Jurkat, Clone E6-1 (cell line): ENCODE results near the gene MYADML2.

Experiments used
- DNase-seq: peaks from one replicate; pipeline ENCODE4 v3.0.0-alpha.2; 2011; ENCODE audit warnings: low read depth, low spot score
- H3K4me3 ChIP-seq: 2 replicates; pipeline ENCODE4 v1.5.1; 2011; ENCODE audit warnings: mild to moderate bottlenecking, low read length, control low read depth, moderate library complexity

Gene MYADML2

DNA sequence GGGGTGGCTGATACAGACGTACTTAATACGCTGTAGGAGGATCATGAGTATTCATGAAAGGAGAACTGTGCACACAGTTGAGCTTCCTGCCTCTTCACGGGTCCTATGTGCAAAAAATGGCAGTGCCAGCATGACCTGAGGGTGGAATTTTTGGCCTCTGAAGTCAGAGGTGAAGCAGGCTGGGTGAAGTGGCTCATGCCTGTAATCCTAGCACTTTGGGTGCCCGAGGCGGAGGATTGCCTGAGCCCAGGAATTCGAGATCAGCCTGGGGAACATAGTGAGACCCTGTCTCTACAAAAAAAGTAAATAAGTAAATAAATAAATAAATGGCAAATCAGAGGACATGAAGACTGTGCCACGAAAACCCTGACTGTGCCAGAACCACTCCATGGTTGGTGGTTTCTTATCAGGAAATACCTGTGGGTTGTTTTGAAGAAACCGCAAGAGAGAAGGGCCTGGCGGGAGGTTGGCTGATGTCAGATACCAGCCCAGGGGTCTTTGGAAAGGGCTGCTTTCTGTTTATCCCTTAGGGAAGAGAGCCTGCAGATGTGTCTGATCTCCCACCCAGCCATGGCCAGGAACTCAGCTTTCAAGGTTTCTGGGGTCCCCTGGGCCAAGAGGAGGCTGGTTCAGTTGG lies 33.8 kb upstream of the MYADML2 start:
- H3K4me3 ChIP-seq, result no peak overlapping the region
- DNase-seq, result peak; percentile 66

DNA sequence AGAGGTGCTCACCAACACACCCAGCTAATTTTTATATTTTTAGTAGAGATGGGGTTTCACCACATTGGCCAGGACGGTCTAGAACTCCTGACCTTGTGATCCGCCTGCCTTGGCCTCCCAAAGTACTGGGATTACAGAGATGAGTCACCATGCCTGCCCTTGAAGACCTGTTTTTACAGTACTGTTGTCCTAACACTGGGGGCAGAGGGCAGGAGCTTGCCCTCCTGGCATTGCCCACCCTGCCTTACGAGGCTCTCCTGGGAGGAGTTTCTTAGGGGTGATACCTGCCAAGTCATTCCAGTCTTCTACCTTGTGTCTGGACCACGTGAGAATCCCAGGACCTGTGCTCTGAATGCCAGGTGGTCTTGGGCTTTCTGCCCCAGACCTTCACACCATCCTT lies 33.1 kb upstream of the MYADML2 start:
- H3K4me3 ChIP-seq, result no peak overlapping the region
- no peak for DNase-seq

DNA sequence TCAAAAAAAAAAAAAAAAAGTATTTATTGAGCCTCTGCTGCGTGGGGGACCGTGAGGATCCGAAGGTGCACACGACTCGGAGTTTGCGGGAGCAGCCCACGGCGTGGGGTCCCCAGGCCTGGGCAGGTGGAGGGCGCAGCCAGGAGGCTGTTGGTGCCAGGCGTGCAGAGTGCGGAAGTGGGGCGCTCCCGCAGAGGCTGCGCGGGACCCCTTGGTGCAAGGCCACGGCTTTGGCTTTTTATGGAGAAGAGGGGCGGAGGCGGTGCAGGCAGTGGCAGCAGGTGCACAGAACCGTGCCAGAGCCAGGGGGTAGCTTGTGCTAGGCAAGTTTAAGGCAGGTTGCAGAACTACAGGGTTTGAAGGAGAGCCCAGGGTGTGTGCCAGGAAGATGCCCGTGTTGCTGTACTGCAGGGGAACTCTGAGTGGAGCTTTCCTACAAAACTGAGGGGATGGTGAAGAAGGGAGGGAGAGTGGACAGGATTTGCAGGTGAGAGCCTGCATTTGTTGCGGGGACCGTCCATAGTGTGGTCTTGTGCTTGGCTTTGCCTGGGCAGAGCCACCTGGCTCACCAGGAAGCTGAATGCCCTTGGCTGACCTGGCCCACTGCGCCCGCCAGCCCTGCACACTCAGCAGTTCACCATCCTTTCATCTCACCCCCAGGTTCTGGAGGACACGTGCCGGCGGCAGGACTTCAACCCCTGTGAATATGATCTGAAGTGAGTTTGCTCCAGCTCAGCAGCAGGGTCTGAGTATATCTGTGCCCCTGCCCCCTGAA lies 31.7 kb upstream of the MYADML2 start:
- no peak overlapping the region for H3K4me3 ChIP-seq
- DNase-seq, result no peak

DNA sequence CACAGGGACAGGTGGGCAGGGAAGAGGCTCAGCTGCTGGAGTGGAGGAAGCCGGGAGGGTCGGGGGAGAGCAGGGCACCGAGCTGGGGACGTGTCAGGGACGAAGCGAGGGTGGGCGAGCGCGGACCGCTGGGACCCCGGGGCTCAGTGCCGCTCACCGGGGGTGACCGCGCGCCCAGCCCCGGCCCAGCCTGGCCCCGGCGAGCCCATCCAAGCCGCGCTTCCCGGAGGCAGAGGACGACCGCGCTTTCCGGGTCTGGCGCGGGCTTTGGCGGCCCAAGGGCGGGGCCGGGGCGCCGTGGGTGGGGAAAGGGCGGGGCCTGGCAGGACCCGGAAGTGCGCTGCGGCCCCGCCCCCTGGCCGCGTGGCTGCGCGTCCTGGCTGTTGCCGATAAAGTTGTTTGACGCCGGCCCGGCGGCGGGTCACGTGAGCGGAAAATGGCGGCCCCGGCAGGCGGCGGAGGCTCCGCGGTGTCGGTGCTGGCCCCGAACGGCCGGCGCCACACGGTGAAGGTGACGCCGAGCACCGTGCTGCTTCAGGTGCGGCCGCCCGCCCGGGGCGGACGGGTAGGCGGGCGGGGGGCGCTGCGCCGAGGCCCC lies 30.3 kb upstream of the MYADML2 start, which contains the start of gene ASPSCR1:
TSS of gene ASPSCR1 (plus strand) at position 419 of the 598 bp plus-strand sequence. CDS start at position 437, 18 bp downstream.
- peak within 1 kb of the TSS; percentile 73 for H3K4me3 ChIP-seq
- peak; percentile 81 for DNase-seq

DNA sequence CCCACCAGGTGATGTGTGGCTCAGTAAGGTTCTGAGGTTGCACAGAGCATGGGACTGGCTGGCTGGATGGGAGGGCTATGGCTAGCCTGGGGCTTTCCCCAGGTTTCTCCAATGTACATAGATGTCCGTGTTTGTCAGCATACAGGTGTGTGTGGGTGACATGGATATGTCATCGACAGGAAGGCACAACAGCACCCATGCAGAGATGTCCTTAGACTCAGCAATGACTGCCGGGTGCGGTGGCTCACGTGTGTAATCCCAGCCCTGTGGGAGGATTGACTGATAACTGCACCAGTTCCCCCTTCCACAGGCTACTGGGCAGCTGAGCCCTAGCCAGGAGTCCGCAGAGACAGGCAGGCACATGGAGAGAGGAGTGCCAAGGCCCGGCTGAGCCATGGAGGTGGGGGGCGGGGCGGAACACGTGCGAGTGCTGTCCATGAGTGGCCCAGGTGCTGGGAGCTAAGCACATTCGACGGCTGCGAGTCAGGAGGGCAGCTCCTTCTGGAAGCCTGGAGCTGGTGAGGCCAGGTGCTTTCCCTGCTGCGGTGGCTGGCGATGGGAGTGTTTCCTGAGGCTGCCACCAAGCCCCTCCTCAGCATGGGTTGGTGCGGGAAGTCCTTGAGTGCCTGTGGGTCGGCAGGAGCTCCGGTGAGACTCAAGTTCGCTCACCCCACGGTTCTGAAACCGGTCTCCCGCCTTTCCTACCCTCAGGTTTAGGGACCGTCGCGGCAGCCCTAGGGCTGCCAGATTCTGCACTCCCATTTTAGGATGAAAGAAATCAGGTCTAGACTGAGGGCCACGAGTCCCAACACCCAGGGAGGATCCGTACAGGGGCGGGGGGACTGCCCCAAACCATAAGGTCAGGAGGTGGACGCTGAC lies 29.5 kb upstream of the MYADML2 start:
- DNase-seq, result no peak
- peak overlapping the region; percentile 73 for H3K4me3 ChIP-seq

DNA sequence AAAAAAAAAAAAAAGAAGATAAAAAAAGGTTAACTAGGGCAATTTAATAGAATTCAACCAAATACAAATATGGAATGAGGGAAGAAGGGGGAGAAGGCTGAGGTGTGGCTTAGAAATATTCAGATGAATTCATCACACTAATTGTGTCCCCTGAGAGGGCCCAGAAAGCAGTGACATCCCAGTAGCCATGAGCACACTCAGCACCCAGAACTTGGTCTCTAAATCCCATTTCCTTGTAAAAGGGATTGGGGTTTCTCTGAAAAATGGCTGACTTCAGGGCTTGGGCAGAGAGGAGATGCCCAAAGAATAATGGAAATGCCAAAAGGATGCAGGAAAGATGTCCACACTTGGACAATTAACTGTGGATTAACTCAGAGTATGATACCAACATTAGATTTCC lies 26.4 kb upstream of the MYADML2 start:
- no peak for DNase-seq
- no peak overlapping the region for H3K4me3 ChIP-seq

DNA sequence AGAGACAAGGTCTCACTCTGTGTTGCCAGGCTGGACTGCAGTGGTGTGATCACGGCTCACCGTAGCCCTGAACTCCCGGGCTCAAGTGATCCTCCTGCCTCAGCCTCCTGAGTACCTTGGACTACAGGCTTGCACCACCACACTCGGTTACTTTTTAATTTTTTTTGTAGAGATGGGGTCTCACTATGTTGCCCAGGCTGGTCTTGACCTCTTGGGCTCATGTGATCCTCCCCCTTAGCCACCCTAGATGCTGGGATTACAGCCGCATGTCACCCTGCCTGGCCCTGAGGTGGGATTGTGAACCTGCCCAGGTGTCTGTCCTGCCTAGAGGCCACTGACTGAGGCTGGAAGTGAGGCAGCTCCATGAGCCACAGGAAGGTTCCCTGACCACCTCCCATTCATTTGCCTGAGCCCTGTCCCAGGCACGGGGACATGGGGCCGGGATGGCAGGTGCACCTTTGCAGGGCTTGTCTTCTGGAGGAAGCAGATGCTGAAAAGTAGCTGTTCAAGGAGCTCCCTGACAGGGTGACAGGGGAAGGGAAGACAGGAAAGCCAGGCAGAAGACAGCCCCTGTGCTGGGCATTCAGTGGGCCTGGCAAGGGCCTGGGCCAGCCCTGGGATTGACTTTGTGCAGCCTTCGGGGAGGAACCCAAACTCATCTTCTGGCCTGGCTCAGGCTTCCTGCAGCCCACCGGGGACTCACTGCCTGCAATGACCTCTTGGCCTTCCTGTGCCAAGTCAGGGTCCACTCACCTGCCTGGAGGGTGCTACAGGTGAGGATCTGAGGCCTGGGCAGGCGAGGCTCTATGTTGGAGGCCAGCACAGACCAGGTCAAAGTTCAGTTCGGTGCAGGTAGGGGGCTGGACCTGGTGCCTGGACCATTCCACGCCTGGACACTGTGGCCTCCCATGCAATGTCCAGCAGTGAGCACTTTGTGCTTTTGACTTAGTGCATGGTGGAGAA lies 22.1 kb upstream of the MYADML2 start:
- no peak for DNase-seq
- no peak overlapping the region for H3K4me3 ChIP-seq

DNA sequence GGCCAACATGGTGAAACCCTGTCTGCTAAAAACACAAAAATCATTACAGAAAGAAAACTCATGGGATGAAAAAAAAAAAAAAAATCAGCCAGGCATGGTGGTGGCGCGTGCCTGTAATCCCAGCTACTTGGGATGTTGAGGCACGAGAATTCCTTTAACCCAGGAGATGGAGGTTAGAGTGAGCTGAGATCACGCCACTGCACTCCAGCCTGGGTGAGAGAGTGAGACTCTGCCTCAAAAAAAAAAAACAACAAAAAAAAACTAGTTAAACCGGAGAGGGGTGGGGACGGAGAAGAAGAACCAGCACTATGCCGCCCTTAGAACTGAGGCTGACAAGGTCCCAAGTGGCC lies 21.3 kb upstream of the MYADML2 start:
- no peak overlapping the region for H3K4me3 ChIP-seq
- DNase-seq, result no peak

DNA sequence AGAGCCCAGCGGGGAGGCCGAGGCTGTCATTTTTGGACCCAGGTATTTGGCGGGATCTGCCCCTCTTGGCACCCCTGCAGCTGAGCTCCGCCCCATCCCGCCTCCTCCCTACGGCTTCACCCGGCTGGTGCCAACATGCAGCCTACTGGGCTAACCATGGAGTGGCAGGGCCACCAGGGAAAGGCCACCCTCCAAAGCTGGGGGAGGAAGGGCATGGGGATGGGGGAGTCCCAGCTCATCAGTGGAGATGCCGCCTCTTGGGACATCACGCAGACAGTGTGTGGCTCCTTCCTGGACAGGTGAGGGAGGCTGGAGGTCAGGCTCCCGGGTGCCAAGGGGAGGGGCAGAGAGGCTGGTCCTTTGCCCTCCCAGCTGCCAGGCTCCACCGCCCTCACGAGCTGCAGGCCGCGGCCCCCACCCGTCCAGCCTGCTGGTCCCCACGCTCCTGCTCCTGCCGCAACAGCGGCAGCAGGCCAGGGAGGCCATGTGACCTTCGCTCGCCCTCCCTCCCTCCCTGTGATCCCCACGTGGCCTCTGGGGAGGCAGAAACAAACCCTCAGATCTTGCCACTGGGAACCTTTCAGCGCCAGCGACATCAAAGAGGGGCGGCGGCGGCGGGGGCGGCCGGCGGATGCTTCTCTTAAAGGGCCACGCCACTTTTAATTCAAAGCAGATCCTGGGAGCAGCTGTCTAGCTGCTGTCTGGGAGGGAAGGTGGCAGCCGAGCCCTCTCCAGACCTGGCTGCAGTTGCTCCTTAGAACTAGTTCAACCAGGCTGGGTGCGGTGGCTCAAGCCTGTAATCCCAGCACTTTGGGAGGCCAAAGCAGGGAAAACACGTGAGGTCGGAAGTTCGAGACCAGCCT lies 20.7 kb upstream of the MYADML2 start:
- DNase-seq, result peak; percentile 91
- peak overlapping the region; percentile 46 for H3K4me3 ChIP-seq

DNA sequence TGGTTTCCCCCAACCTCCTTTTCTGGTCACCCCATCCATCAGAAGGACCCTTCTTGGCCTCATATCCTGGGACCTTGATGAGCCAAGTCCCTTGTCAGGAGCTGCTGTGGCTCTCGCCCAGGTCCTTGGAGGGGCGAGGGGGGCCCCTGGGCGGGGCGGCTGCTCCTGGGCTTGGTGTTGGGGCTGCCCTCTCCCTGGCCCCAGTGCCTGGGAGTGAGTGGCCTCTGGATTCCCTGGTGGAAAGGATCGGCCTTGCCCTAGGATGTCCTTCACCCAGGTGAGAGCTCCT lies 20.2 kb upstream of the MYADML2 start:
- no peak overlapping the region for H3K4me3 ChIP-seq
- DNase-seq, result no peak

DNA sequence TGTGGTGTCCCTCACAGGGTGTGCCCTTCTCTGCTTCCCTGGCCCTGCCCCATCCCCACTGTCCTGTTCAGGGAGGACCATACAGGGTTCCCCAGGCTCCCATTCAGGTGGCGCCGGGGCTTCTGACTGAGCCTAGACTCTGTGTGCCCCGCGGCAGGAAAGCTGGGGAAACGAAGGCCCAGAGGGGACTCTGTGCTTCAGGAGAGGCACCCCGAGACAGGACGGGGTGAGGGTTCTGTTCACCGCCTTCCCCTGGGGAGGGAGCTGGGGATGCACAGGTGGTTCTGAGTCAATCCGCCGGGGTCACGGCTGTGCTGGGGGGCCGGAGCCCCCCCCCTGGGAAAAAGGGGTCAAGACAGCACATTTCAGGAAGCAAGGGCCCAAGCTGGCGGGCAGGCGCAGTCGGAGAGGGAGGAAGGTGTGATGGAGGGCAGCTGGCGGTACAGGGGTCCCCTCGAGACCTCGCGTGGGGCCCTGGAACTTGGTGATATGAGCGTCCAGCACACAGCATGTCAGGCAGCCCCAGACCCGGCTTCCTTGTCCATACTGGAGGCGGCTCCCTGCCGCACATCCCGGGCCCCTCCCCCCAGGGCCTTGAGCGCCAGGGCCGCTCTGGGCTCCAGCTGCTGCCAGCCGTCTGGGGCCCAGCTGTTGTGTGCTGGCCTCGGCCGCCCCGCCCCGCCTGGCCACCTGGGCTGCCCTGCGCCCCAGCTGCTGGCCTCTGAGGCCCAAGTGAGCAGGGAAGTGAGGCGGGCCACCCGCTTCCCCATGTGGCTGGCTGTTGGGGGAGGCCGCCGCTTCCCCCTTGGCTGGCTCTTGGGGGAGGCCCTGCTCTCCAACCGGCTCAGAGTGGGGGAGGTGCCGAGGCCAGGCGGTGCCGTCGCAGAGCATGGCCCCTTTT lies 19.6 kb upstream of the MYADML2 start:
- no peak for DNase-seq
- H3K4me3 ChIP-seq, result no peak overlapping the region

DNA sequence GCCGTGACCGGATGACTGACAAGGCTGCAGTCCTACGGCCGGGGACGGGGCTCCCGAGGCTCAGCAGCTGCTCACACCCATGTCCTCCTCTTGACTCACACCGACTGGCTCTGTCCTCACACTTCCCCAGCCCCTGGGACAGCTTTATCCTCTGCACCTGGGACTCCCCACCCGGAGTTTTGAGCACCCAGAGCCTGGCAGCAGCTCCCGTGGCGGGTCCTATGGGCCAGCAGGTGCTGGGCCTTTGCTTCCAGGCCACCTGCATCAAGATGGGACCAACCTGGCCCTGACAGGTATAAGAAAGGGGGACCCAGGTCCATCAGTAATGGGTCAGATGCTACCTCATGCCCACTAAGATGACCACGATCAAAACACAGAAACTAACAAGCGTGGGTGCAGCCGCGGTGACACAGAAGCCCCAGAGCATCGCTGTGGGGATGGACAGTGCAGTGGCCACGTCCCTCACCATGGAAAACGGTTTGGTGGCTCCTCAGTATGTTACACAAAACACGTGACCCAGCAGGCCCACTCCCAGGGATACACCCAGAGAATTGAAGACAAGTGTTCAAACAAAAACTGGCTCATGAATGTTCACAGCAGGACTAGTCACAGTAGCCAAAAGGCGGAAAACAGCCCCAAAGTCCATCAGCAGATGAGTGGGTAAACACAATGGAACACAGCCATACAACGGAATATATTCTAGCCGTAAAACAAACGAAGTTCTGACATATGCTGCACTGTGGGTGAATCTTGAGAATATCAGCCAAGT lies 17.2 kb upstream of the MYADML2 start:
- DNase-seq, result no peak
- no peak overlapping the region for H3K4me3 ChIP-seq

DNA sequence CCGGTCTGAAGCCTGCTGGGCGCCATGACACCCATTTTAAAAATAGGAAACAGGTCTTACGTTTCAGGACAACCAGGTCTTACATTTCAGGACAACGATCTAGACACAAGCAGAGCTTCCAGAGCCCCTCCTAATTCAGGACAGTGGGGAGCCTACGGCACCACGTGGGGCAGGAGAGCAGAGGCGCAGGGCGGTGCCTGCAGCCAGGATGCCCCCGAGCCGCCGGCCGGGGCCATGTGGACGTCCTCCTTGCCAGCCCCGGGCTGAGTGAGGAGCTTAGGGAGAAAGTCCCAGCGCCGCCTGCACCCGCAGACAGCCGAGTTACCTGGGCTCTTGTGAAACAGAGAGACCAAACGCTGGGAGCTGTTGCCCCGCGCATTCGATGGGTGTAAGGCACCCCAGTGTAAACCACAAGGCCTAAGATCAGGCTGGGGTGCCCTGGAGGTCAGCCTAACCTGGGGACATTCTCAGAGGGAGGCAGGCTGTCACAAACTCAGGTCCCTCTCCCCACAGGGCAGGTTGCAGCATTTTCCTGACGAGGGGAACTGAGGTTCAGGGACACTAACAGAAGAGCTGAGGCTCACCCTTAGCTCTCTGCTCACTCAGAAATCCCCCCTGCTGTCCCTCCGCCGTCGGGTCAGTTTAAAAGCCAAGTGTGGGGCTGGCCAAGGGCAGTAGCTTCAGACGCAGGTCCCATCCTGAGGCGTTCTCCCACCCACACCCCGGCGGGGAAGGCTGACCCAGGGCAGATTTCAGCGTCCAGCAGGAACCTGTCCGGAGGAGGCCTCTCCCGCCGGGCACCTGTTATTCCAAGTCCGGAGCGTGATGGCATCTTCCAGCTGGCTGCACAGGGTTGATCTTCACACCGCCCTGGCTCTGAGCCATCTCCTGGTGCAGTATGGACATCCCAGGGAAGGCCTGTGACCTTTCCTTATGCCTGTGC lies 15.7 kb upstream of the MYADML2 start:
- no peak for DNase-seq
- H3K4me3 ChIP-seq, result no peak overlapping the region

DNA sequence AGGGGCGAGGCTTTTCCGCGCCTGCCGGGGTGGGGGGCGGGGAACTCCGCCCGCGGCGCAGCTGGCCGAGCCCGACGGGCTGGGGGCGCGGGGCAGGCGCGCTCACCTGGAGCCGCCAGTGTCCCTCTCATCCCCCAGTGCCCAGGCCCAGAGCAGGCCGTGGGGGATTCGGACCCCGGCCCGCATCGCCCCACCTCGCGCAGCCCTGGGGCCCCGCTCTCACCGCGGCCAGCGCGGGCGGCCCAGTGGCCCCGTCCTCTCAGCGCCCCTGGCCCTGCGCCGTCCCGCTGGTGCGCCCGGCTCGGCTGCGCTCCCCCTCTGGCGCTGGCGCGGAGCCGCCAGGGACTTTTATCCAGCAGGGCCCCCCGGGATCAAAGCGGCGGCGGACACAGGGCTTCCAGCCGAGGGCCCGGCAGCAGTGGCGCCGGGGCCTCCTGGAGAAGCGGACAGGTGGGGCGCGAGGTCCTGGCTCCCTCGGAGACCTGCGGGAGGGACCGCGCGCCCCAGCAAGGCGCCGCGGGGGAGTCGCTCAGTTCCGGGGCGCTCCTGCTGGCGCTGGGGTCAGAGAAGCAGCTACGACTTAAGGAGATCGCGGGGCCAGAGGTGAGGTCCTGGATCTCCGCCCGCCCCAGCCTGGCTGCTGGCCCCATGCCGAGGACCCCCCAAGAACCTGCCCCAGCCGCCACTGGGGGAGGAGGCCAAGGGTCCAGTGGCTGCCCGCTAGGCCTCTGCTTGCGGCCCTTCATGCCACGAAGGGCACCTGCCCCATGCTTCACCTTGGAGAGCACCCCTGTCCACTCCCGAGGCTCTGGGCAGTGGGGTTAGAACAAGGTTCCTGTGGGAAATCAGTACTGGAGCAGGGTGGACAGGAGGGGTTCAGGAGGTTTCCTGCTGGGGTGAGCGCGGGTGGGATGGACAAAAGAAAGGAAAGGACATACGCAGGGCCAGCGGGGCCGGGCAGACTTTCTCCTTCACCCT lies 14.8 kb upstream of the MYADML2 start:
- no peak overlapping the region for H3K4me3 ChIP-seq
- no peak for DNase-seq
